ENCODE measurements around the gene SYF2.

GRCh38 chr1:25173809-25174340, 58.4 kb downstream of the SYF2 start:
- TF ChIP-seq POLR2A (IDR thresholded peaks at IDR 0.05) = no peak
- TF ChIP-seq CTCF (IDR thresholded peaks at IDR 0.05) = no peak
